Vagina (tissue), 2 donors: Measurements from ENCODE around the gene DMAC2. TPM values are rescaled to one million over a fixed set of nuclear protein-coding genes. Genes with fewer than 3 reads are reported as not detected.
A peak's percentile ranks its signal among the peaks of the same experiment; 100 is the strongest.
"Not testable (repeated sequence)": the region's sequence is repeated elsewhere in the genome, so short reads cannot be mapped to it uniquely, and the experiment has no call there.

Experiments
- DNase-seq, 2 donors: peaks; one replicate each; pipeline ENCODE4 v3.0.0-alpha.2; 2017; ENCODE audit errors: extremely low spot score in 2 of 2
- H3K27ac ChIP-seq: fragments of 200-600 bp; sonication (generic); one replicate; pipeline ENCODE4 v1.5.1; 2019
- H3K27me3 ChIP-seq: fragments of 200-600 bp; sonication (generic); one replicate; pipeline ENCODE4 v1.5.1; 2019
- H3K36me3 ChIP-seq, 2 donors: fragments of 200-600 bp; sonication (generic); one replicate each; pipeline ENCODE4 v1.5.1; 2017 to 2019
- H3K4me1 ChIP-seq: fragments of 200-600 bp; sonication (generic); one replicate; pipeline ENCODE4 v1.5.1; 2019
- H3K4me3 ChIP-seq, 2 donors: fragments of 200-600 bp; sonication (generic); 1 replicate in 1 of 2; 2 replicates in 1 of 2; pipeline ENCODE4 v1.5.1; 2016 to 2019
- H3K9me3 ChIP-seq: fragments of 200-600 bp; sonication (generic); one replicate; pipeline ENCODE4 v1.5.1; 2019
- CTCF ChIP-seq, 3 experiments: fragments of 450-650 bp in 2 of 3; fragments of 200-600 bp in 1 of 3; sonication (generic) in 1 of 3; IDR thresholded peaks; one replicate each; pipeline ENCODE4 v1.5.1; 2017 to 2019; ENCODE audit warnings: antibody characterized with exemption in 3 of 3, mild to moderate bottlenecking in 2 of 3, moderate library complexity in 2 of 3
- POLR2A ChIP-seq, 2 donors: fragments of 450-650 bp; IDR thresholded peaks; one replicate each; pipeline ENCODE4 v1.6.1; 2017; ENCODE audit warnings: antibody characterized with exemption in 2 of 2, mild to moderate bottlenecking in 2 of 2, moderate library complexity in 2 of 2
- POLR2AphosphoS5 ChIP-seq, 2 donors: sonication (generic); formaldehyde crosslinking; IDR thresholded peaks; one replicate each; pipeline ENCODE4 v1.9.0; 2017; ENCODE audit warnings: antibody characterized with exemption in 2 of 2, mild to moderate bottlenecking in 2 of 2, low read depth in 1 of 2; ENCODE audit not compliant: insufficient read depth in 1 of 2
- intact Hi-C: fragments of 100-400 bp; cut with DNase I; formaldehyde crosslinking; loops from one replicate; pipeline ENCODE4 v1.15.1; 2023
- total RNA-seq: library from RNA; depleted of rRNA; stranded (reverse); fragments of >200 nt; gene quantifications from one replicate; pipeline ENCODE4 v1.2.3, GENCODE V29; 2016

Gene DMAC2
- total RNA-seq, 1 donor from 2014 or later: 39.8 TPM

DNA sequence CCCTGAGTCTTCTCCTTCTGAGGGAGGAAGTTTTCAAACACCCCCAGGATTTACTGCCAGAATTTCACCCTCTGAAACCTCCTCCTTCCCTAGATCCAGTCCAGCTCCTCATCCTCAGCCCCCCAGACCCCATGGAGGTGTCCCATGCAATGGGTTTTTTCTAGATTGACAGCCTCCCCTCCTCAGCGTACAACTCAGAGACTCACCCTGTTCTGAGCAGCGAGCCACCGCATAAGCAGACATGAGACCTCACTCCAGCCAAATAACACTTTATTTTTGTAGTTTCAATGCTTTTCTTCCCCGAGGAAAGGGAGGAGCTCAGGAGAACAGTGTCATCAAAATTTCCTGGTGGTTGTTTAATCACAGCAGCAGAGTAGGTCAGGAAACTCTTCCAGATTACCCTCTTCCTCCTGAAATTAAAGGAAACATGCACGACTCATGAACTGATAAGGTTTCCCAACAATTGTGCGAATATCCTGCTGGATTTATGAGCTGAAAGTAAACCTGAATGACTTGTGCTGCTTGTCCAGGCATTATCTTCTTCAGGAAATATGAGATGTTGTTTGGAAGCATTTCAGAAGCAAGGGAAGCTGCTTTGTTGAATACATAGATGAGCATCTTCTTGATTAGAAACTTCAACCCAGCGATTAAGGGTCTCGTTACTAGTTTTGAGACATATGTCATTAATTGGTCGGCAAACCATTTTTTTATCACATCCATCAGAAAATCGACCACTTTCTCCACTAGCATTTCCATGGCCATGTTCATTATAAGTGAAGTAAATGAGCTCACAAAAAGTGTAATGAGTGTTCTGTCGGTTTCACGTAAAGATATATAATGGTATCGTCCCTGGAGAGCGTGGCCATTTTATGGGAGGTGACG lies 39.4 kb upstream of the DMAC2 start:
- Histone ChIP-seq H3K9me3 (no peaks in the 10 kb centered on the region), H3K27ac (no peak overlapping the region), H3K4me3 (no peak overlapping the region), H3K27me3 (no peaks in the 10 kb centered on the region), H3K36me3 (no peaks in the 10 kb centered on the region), H3K4me1 (no peaks in the 10 kb centered on the region)
- DNase-seq: no peak
- intact Hi-C loops: no loop called here
- no peak for TF ChIP-seq POLR2A (IDR thresholded peaks at IDR 0.05)
- TF ChIP-seq POLR2AphosphoS5 (IDR thresholded peaks at IDR 0.05; ENCODE audit: insufficient read depth in 1 of 2, low read depth in 1 of 2): peak in 1 of 2 donors; percentile 56

DNA sequence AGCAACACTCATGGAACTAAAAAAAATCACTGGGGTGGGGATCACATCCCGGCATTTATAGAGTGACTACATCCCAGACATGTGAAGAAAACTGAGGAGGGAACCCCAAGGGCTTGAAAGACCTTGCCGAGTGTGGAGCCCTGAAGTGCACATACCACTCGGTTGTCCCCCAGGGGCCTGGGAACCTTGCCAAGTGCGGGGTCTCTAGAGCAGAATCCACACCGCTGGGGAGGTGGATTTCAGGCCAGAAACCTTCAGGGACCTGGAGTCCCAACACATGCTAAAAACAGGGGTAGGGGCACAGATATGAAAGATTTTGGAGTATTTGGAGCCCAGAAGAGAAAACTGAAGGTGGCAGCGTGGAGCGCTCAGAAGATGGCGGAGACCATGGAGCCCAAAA lies 38.5 kb upstream of the DMAC2 start:
- no peak for TF ChIP-seq POLR2A (IDR thresholded peaks at IDR 0.05)
- TF ChIP-seq POLR2AphosphoS5 (IDR thresholded peaks at IDR 0.05; ENCODE audit: insufficient read depth in 1 of 2, low read depth in 1 of 2): no peak
- TF ChIP-seq CTCF (IDR thresholded peaks at IDR 0.05): no peak
- Histone ChIP-seq H3K27me3 (no peaks in the 10 kb centered on the region), H3K27ac (no peak overlapping the region)

DNA sequence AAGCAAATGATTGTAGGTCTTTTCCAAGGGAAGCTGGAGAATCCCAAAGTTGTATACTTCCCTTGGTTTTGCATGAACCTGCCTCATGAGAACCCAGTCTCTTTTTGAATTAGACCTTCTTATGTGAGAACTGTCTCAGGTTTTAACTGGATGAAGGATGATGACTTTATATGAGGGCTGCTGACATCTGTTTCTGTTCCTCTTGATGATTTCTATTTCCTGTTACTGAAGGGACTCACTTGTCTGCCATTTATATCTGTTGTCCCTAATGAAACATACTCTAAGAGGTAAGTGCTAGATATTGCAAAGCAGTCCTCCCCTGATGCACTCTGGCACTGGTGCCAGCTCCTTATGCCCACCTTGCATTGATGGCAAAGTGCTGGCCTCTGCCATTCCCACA lies 36.9 kb upstream of the DMAC2 start:
- H3K27ac ChIP-seq: no peak overlapping the region
- H3K9me3 ChIP-seq: no peaks in the 10 kb centered on the region
- no peak for TF ChIP-seq CTCF (IDR thresholded peaks at IDR 0.05)
- TF ChIP-seq POLR2A (IDR thresholded peaks at IDR 0.05): no peak
- TF ChIP-seq POLR2AphosphoS5 (IDR thresholded peaks at IDR 0.05; ENCODE audit: insufficient read depth in 1 of 2, low read depth in 1 of 2): no peak
- H3K4me1 ChIP-seq: no peaks in the 10 kb centered on the region
- intact Hi-C loops: no loop called here
- H3K4me3 ChIP-seq: no peak overlapping the region
- H3K27me3 ChIP-seq: no peaks in the 10 kb centered on the region
- no peaks in the 10 kb centered on the region for H3K36me3 ChIP-seq
- no peak for DNase-seq

More for the DNA sequence above, 38.5 kb upstream of the DMAC2 start:
- Histone ChIP-seq H3K36me3 (no peaks in the 10 kb centered on the region), H3K4me1 (no peaks in the 10 kb centered on the region), H3K4me3 (no peak overlapping the region), H3K9me3 (no peaks in the 10 kb centered on the region)
- no peak for DNase-seq
- intact Hi-C loops: no loop called here

GRCh38 chr19:41463257-41464256 lies 23.8 kb upstream of the DMAC2 start:
- not testable (repeated sequence) for DNase-seq, H3K36me3 ChIP-seq, H3K27me3 ChIP-seq, H3K4me3 ChIP-seq, H3K27ac ChIP-seq, H3K9me3 ChIP-seq, H3K4me1 ChIP-seq
- intact Hi-C loops: loop anchor here (5.0 kb wide), 1 partner anchor 1361 kb away; no protein-coding TSS in a partner anchor

DNA sequence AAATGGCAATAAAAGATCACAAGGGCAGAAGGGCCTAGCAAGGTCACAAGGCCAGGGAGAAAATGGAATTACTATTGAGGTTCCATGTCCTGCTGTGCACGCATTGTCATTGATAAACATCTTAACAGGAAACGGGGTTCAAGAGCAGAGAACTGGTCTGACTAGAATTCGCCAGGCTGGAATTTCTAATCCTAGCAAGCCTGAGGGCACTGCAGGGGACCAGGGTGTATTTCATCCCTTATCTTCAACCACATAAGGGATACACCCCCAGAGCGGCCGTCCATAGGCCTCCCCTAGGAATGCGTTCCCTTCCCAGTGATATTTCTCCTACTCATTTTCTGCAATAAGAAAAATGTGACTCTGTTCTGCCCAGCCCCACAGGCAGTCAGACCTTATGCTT lies 22.8 kb upstream of the DMAC2 start:
- Histone ChIP-seq H3K9me3 (no peaks in the 10 kb centered on the region), H3K4me3 (no peak overlapping the region), H3K4me1 (no peaks in the 10 kb centered on the region), H3K27ac (no peak overlapping the region), H3K27me3 (no peaks in the 10 kb centered on the region), H3K36me3 (no peaks in the 10 kb centered on the region)
- no peak for DNase-seq
- intact Hi-C loops: loop anchor here (5.0 kb wide), 1 partner anchor 1360 kb away; no protein-coding TSS in a partner anchor
- TF ChIP-seq POLR2AphosphoS5 (IDR thresholded peaks at IDR 0.05; ENCODE audit: insufficient read depth in 1 of 2, low read depth in 1 of 2) (no peak), CTCF (IDR thresholded peaks at IDR 0.05) (no peak), POLR2A (IDR thresholded peaks at IDR 0.05) (no peak)
